Tibial nerve (tissue), 4 donors: ENCODE results near the gene LYPD1.

Experiments used
- CTCF ChIP-seq, 5 experiments: fragments of 200-600 bp in 3 of 5; fragments of 450-650 bp in 2 of 5; sonication (generic) in 3 of 5; IDR thresholded peaks; one replicate each; pipeline ENCODE4 v1.5.1; 2016 to 2019; ENCODE audit warnings: antibody characterized with exemption in 5 of 5, mild to moderate bottlenecking in 3 of 5, moderate library complexity in 2 of 5
- EP300 ChIP-seq, 2 donors: sonication (generic); formaldehyde crosslinking; IDR thresholded peaks; one replicate each; pipeline ENCODE4 v1.6.1; 2017; ENCODE audit warnings: antibody characterized with exemption in 2 of 2, mild to moderate bottlenecking in 1 of 2
- POLR2A ChIP-seq, 2 donors: fragments of 450-650 bp; IDR thresholded peaks; one replicate each; pipeline ENCODE4 v1.6.1; 2017; ENCODE audit warnings: antibody characterized with exemption in 2 of 2, mild to moderate bottlenecking in 2 of 2, moderate library complexity in 2 of 2

DNA sequence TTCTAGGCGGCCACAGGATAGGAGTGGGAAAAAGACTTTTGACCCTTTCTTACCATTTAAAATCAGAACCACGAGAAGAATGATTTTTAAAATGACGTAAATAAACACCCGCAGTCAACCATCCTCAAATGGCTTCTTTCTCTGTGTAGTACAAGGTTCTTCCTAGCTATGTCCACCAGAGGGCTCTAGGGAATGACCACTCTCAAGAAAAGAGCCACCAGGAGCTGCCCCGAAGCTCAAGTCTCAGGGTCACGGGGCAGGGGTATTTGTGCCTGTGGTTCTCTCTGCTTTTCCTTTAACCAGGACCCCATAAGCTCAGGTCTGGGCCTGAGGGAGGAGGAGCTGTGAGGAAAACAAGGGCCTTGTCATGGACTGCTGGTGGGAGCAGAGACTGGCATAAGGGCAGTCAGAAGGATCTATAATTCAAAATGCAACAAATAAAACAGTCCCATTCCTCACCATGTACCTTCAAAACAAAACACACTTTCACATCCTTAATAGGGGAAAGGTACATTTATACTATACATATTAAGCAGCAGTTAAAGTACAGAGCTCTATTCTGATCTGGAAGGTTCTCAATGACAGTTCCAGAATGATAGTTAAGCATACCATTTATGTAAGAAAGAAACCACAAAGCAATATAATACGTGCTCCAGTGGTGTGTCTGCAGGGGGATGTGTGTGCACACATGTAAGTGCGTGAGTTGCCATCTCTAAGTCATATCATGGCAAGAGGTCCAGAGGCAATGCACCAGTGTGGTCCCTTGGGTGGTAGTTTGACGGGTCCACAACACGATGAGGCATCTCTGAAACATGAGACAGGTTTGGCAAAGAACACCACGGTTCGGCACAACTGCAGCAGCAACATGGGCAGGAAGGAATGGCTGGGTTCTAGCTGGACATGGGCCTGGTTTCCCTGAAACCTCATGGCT is 18.6 kb downstream of the LYPD1 start:
- peak; percentile 38 to 51 (median 40) for TF ChIP-seq CTCF (IDR thresholded peaks at IDR 0.05)
- no peak for TF ChIP-seq POLR2A (IDR thresholded peaks at IDR 0.05)
- TF ChIP-seq EP300 (IDR thresholded peaks at IDR 0.05): no peak
